GM18499 (cell line): Measurements from ENCODE around the gene OR2M7.
"Not testable (repeated sequence)": the region's sequence is repeated elsewhere in the genome, so short reads cannot be mapped to it uniquely, and the experiment has no call there.

Experiments used
- ATAC-seq: cut with Tn5 transposase; IDR thresholded peaks from one replicate; pipeline ENCODE4 v1.9.1; 2021; ENCODE audit warnings: moderate number of reproducible peaks; ENCODE audit not compliant: insufficient read depth, unreplicated experiment

Gene OR2M7, protein sequence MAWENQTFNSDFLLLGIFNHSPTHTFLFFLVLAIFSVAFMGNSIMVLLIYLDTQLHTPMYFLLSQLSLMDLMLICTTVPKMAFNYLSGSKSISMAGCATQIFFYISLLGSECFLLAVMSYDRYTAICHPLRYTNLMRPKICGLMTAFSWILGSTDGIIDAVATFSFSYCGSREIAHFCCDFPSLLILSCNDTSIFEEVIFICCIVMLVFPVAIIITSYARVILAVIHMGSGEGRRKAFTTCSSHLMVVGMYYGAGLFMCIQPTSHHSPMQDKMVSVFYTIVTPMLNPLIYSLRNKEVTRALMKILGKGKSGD

DNA sequence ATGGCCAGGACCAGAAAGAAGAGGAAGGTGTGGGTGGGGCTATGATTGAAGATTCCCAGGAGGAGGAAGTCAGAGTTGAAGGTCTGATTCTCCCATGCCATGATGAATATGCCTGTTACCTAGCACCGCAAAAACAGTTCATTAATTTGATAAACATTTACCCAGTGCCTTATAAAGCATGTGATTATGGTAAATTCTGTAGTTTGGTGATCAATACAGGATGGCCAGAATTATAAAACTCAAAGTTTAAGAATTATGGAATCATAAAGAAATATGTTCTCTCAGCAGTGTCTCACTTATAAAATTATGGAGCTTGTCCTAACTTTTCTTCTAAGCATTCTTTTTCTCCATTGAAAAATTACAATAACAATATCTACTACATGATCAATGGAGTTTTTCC, at the start of gene OR2M7:
TSS of gene OR2M7 (minus strand) at position 101 of the 400 bp plus-strand sequence. CDS start at position 101, 0 bp downstream.
- no peak for ATAC-seq

DNA sequence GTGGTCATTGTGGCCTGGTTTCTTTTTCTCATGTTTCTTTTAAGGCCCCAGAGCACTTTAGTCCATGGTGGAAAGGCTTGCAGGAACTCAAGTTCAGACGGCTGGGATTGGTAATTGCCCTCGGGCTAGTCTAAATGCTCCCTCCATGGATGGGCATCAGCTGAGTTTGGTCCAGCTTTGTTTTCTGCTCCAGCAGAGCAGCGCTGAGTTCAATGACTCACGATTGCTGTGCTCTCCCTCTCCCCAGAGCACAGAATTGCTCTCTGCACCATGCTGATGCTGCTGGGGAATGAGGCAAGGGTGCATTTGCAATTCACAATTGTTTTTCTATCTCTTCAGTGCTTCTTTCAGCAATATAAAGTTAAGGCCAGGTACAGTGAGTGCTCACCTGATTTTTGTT, 49.4 kb upstream of the OR2M7 start:
- ATAC-seq = no peak

DNA sequence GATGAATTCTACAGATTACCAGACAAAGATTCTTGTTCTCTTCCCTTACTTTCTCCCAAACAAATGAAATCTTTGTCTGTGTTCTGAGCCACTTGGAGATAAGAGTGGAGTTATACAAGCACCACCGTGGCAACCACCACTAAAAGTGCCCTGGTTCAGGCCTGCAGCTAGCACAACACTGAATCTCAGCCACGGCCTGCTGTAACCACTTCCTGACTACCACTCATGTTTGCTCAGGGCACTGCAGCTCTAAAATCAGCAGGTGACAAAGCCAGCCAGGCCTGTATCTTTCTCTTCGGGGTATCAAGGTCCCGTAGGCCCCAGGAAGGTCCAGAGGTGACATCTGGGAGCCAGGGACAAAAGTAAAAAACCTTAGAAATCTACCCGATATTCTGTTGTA, 48.0 kb upstream of the OR2M7 start:
- ATAC-seq = no peak

DNA sequence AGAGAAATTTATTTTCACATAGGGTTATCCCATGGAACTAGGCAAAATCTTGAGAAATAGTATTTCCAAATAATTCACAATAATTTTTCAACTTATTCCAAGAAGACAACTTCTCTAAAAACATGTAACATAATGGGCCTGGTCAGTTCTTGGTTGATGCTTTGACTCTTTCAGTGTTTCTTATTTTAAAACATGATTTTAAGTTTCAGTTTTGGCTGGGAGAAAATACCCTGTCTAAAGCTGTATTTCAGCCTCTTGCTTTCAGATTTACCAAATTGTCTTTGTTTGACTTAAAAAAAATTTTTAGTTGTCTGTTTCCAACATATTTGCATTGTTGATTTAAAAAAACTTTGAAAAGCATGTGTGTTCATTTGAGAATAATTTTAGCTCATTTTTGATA, 42.2 kb upstream of the OR2M7 start:
- no peak for ATAC-seq

DNA sequence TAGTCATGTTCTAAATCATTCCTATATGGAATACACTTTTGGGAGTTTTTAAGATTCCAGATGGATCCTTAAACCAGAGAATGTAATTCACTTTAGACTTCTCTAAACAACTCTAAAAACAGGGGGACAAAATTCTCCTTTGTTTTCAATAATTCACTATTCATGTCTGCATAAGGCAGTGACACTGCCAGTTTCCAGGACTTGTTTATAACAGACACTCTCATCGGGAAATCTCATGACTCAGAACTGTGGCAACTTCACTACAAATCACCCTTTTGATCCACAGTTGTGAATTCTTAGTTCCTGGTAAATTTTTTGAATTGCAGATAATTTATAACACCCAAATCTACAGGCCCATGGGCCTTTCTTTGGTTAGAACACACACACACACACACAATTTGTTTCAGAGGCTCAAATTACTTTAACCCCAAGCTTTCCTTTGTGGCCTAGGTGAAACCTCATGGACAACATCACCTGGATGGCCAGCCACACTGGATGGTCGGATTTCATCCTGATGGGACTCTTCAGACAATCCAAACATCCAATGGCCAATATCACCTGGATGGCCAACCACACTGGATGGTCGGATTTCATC, 36.9 kb upstream of the OR2M7 start, which contains the start of gene OR2T4:
TSS of gene OR2T4 (plus strand) at position 545 of the 595 bp plus-strand sequence. CDS start at position 545, 0 bp downstream.
- ATAC-seq = no peak

- no peak for ATAC-seq
These were observed 35.0 kb upstream of the OR2M7 start for GRCh38 chr1:248359415-248359814.

DNA sequence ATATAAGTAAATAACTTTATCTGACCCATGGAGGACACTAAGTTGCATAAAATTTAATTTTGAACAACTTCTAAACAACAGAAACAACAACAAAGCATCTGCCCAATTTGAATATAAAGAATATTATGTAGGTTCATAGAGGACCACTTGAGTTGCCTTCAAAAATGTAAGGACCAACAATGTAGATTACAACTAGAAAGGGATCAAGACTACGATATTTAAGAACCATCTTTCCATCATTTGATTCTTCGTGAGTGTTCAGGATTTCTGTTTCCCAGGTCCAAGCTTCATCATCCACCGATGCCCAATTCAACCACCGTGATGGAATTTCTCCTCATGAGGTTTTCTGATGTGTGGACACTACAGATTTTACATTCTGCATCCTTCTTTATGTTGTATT, 24.1 kb upstream of the OR2M7 start, which contains the start of gene OR14C36:
TSS of gene OR14C36 (plus strand) at position 301 of the 400 bp plus-strand sequence. CDS start at position 301, 0 bp downstream.
- ATAC-seq = no peak

- no peak for ATAC-seq
These were observed 19.1 kb upstream of the OR2M7 start for GRCh38 chr1:248343451-248343850.

- ATAC-seq = no peak
These were observed 7.6 kb downstream of the OR2M7 start for GRCh38 chr1:248316796-248317195.

- ATAC-seq = not testable (repeated sequence)
These were observed 17.6 kb downstream of the OR2M7 start for GRCh38 chr1:248306740-248307139.

GRCh38 chr1:248306103-248306502, 18.3 kb downstream of the OR2M7 start:
- ATAC-seq = no peak

DNA sequence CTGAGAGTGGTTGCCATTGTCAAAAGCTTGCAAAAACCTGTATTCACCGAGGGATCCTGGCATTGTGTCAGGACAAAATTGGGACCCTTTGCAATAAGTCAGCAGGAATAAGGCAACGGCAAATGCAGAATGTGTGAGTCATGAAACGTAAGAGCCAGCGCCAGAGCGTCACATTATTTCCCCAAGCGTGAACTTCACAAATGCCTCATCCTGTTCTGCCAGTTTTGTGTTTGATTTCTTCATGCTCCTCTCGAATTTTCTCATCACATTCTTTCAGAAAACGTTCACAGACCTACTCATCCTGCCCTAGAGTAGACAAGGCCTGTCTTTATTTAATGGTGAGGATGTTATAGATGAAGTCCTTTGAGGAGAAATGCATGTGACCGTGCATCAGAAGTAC, 18.7 kb downstream of the OR2M7 start:
- not testable (repeated sequence) for ATAC-seq

GRCh38 chr1:248303324-248303723, 21.0 kb downstream of the OR2M7 start, which contains the start of gene OR2T12:
Gene OR2T12 (minus strand): TSS chr1:248303424. CDS start chr1:248295578, 7,846 bp downstream.
- ATAC-seq = no peak

- no peak for ATAC-seq
These were observed 36.0 kb downstream of the OR2M7 start for GRCh38 chr1:248288391-248288790.

GRCh38 chr1:248277876-248278275, 46.5 kb downstream of the OR2M7 start, which contains the start of gene OR2T33:
Gene OR2T33 (minus strand): TSS chr1:248277976. CDS start chr1:248273814, 4,162 bp downstream.
- no peak for ATAC-seq
